NCI-H510A treated with DMSO at 0.1 percent for 48 hours (cell line): ENCODE results near the gene SRSF9.
A peak's percentile ranks its signal among the peaks of the same experiment; 100 is the strongest.
"Not testable (repeated sequence)": the region's sequence is repeated elsewhere in the genome, so short reads cannot be mapped to it uniquely, and the experiment has no call there.

Experiments
- DNase-seq: peaks from one replicate; lab custom pipeline; 2025; lab: John Stamatoyannopoulos, UW

The SRSF9 gene

GRCh38 chr12:120447992-120448391 is 21.6 kb downstream of the SRSF9 start:
- no peak for DNase-seq

DNA sequence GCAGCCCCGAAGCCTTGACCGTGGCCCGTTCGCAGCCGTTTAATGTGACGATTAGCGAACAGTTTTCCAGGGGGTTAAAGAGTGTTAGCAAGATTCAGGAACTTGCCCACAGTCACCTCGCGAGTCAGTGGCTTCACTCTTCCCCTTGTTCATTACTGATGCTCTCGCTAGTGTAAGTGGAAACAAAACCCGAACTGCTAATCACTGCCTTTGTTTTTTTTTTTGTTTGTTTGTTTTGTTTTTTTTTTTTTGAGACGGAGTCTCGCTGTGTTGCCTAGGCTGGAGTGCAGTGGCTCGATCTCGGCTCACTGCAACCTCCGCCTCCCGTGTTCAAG is 22.7 kb downstream of the SRSF9 start:
- DNase-seq, result not testable (repeated sequence)

- DNase-seq, result peak; percentile 85
Observed at GRCh38 chr12:120445911-120446843, 23.4 kb downstream of the SRSF9 start, which contains the start of the genes GATC and TRIAP1. TSS of gene GATC (plus strand) at chr12:120446444. CDS start at chr12:120446481, 37 bp downstream. TSS of gene TRIAP1 (minus strand) at chr12:120446384. CDS start at chr12:120446372, 12 bp downstream.

GRCh38 chr12:120444676-120445075 is 24.9 kb downstream of the SRSF9 start:
- DNase-seq, result no peak

DNA sequence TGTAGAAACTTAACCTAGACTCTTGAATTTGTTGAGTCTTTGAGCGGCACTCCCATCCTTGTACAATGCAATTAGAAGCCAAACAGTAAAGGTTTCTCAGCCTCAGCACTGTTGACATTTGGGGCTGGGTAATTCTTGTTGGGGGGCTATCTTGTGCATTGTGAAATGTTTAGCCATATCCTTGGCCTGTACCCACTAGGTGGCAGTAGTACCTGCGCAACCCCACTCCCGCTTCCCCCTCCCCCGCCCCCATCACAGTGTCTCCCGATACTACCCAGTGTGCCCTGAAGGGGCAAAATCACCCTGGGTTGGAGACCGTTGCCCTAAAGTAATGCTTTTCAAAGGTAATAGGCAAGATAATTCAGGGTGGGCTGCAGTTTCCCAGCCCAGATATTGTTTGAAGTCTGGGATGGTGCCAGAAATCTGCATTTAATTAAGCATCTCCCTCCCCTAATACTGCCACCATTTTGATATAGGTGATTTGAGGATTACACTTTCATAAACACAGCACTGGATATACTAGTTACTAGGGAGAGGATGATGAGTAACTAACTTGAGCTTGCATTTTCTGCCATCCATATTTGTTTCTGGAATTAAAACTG is 29.8 kb downstream of the SRSF9 start:
- DNase-seq, result peak; percentile 70

GRCh38 chr12:120438495-120439198 is 30.9 kb downstream of the SRSF9 start:
- no peak for DNase-seq

GRCh38 chr12:120437735-120438494 is 31.6 kb downstream of the SRSF9 start, which contains the start of gene COX6A1:
TSS of gene COX6A1 (plus strand) at chr12:120438113. CDS start at chr12:120438127, 14 bp downstream.
- peak; percentile 100 for DNase-seq

- no peak for DNase-seq
Observed at GRCh38 chr12:120432772-120433525, 36.6 kb downstream of the SRSF9 start.

DNA sequence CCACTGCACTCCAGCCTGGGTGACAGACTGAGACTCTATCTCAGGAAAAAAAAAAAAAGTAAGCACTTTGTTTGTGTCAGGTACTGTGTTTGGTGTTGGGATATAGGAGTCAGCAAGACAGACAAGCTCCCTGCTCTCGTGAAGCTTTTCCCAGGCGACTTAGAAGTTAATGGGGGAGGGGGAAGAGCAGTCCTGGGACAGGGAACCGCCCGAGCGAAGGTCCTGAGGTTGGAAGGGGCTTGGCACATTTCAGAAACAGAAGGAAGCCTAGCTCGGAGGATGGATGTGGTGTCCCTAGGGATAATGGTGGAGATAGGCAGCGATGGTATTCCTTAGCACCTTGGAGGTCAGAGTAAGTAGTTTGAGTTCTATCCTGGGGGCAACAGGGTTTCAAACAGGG is 40.2 kb downstream of the SRSF9 start:
- DNase-seq, result no peak

DNA sequence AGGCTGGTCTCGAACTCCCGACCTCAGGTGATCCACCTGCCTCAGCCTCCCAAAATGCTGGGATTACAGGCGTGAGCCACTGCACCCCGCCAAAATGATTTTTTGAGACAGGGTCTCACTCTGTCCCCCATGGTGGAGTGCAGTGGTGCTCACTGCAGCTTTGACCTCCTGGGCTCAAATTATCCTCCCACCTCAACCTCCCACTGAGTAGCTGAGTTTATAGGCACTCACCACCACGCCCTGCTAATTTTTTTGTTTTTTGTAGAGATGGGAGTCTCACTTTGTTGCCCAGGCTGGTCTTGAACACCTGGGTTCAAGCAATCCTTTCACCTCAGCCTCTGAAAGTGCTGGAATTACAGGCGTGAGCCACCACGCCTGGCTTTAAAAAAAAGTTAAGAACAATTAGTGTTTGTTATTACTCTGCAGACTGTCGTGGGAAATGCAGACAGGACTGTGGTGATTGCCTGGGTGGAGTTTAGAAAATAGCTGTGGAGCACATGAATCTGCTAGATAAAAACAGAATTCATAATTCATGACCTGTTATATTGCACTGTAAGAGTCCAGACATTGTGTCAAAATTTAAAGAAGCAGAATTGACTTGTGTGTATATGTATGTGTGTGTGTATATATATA is 40.8 kb downstream of the SRSF9 start:
- DNase-seq, result no peak

DNA sequence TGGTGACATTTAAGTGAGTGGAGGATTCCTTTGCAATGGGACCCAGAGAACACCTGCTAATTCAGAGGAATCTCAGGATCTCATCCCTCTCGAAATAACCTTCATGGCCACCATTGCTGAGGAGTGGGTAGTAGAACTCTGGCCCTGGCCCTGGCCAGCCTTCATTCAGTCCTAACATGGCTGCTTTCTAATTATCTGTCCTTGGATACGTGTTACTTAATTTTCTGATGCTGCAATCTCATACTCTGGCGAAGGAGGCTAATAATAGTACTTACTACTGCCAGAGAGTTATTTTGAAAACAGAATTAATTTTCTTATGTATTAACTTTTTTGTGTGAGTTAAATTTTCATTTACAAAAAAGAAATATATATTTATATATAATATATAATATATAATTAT is 43.8 kb downstream of the SRSF9 start:
- DNase-seq, result no peak

- no peak for DNase-seq
Observed at GRCh38 chr12:120422892-120423456, 46.6 kb downstream of the SRSF9 start.

GRCh38 chr12:120421701-120422100 is 47.8 kb downstream of the SRSF9 start:
- no peak for DNase-seq

- no peak for DNase-seq
Observed at GRCh38 chr12:120417917-120418580, 51.5 kb downstream of the SRSF9 start.

- no peak for DNase-seq
Observed at GRCh38 chr12:120416490-120417216, 52.9 kb downstream of the SRSF9 start.

GRCh38 chr12:120413901-120414695 is 55.5 kb downstream of the SRSF9 start:
- no peak for DNase-seq

DNA sequence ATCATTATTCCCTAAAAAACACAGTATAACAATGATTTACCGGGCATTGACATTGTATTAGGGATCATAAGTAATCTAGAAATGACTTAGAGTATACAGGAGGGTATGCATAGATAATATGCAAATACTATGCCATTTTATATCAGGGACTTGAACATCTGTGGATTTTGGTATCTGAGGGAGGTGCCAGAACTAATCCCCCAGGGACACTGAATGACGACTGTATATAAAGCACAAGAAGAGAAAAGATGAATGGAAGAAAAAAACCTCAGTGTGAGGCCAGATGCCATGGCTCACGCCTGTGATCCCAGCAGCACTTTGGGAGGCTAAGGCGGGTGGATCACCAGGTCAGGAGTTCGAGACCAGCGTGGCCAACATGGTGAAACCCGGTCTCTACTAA is 57.1 kb downstream of the SRSF9 start:
- no peak for DNase-seq
